Urothelium cell line (cell line): ENCODE data around the gene XG.
"Not testable (repeated sequence)": the region's sequence is repeated elsewhere in the genome, so short reads cannot be mapped to it uniquely, and the experiment has no call there.

ENCODE experiments used
- DNase-seq: peaks from one replicate; pipeline ENCODE4 v3.0.0; 2011; ENCODE audit warnings: low spot score, mixed read lengths
- FAIRE-seq: peaks from 2 replicates; lab custom pipeline; 2011; peaks lifted over from hg19 to GRCh38; lab: Jason Lieb, UNC

Gene XG

DNA sequence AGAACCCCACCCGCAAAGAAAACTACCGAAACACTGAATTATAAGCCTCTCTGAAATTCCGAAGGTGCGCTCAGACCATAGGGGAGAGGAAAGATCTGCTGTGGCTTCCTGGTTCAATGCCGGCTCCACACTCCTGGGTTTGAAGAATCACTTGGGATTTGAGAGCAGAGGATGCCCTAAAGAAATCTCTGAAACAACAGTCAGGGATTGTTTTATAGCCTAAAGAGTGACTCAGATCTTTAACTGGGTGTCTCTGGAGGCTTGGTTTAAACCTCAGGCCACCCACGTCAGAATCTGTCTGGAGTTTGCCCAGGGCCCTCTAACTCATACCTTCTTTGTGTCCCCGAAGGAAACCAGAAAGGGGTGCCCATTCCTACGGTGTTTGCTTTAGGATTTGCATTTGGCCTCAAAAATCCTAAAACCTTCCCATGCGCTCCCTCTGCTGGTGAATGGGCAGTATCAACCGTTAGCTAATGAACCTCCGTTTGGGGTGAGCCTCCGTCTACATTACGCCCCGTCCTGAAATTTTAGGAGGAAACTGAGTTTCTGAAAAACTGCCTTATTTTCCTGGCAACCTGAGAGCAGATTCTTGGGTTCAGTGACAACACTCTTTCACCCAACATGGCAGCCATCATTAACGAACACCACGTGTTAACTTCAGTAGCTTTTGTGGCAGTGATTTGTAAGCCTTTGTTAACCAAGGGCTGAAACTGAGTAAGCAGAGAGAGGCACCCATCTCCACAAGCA lies 60.5 kb downstream of the XG start:
- FAIRE-seq, DNase-seq: not testable (repeated sequence)

DNA sequence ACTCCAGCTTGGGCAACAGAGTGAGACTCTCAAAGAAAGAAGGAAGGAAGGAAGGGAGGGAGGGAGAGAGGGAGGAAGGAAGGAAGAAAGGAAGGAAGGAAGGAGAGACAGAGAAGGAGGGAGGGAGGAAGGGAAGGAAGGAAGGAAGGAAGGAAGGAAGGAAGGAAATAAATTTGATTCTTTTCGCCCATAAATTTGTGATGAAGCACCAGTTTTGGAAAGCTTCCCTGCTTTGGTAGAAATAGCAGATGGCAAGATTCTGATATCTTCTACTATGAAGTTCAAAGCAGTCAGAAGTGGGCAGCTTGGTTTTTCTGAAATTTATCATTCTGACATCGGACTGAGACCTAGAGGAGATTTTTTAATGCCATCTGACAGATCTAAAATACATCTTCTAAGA lies 65.2 kb downstream of the XG start:
- no peak for DNase-seq
- FAIRE-seq, result no peak

DNA sequence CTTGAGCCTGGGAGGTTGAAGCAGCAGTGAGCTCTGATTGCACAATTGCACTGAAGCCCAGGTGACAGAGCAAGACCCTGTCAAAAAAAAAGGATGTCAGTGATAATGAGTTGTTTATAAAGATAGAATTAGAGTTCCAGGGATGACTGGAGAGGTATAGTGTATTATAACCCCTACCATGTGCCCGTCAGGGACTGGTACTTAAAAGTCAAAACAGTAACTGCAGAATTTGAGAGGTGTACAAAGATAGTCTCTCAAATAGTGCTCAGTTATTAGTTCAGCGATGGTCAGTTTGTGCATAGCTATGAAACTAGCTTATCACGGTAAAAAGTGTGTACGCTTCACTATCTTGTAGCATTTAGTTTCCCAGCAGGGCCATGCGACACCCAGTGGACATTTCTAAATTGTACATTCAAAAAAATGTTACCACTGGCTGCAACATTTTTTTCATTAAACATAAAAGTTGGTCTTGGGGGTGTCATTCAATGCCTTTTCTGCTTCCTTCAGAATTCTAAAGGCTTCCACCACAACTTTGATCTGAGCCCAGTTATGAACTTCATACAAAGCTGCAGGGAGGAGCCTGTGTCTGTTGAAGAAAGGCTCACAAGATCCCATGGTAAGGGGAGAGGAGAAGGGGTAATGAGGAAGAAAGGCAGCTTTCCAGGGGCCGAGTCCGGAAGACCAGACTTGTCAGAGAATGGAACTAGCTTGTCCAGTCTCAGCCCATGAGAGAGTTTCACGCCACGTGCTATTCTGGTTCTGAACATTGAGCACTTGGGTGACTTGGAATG lies 67.7 kb downstream of the XG start:
- no peak for DNase-seq
- FAIRE-seq, result no peak

DNA sequence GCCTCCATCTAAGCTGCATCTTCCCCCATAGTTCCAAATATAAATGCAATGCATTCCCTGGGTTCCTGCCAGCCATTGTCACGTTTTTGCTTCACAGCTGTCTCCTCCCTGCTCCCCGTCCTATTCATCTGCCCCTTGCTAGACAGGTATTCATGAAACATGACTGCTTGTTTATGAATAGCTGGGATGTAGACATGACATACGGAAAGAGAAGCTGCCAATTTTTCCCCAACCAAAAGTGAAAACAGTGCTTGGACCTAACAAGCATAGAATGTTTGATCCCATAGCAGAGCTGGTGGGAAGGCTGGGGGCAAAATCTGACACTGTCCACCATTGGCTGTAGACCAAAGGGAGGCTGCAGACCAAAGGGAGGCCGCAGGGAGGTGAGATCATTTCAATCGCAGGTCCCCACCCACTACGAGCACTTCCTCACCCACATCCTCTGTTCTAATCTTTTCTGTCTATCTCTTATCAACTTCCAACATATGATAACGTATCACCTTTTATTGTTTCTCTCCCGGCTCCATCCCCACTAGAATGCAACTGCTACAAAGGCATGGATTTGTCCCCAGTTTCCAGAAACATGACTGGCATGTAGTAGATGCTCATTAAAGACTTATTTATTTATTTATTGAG lies 68.4 kb downstream of the XG start:
- no peak for FAIRE-seq
- DNase-seq, result no peak

DNA sequence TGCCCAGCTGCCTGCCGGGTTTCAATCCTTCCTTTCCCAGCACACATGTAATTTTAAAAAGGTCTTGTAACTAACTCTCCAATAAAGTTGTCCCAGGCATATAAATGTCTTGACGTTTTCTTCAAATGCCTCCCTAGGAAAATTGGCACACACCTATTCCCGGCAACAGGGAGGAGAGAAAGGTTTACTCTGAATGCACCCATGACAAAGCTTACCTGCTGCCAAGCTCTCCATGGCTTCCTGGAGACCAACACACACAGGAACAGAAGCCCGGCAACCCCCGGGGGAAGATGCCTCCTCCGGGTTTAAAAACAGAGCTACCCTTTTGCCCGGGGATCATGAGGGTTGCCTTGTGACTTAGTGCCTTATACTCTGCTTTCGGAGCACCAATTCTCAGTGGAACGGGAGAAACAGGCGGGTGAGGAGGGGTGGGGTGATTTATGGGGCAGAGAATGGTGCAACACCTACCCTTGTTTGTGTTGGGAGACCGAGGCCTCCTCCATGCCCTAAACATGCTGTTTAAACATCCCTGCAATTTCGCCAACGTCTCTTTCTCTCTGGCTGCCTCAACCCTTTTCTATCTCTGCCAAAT lies 72.1 kb downstream of the XG start:
- DNase-seq (no peak), FAIRE-seq (no peak)

DNA sequence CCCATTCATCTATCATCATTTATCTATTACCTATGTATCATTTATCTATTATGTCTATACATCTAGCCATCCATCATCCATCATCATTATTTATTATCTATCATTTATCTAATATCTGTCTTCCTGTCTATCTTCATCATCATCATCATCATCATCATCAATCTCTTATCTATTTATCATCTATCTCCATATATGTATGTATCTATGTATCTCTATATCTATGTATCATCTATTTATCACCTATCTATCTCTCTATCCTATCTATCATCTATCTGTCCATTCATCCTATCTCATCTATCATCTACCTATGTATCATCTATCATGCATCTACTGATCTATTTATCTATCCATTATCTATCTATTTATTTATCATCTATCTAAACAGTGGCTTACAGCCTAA lies 73.0 kb downstream of the XG start:
- FAIRE-seq (no peak), DNase-seq (no peak)

DNA sequence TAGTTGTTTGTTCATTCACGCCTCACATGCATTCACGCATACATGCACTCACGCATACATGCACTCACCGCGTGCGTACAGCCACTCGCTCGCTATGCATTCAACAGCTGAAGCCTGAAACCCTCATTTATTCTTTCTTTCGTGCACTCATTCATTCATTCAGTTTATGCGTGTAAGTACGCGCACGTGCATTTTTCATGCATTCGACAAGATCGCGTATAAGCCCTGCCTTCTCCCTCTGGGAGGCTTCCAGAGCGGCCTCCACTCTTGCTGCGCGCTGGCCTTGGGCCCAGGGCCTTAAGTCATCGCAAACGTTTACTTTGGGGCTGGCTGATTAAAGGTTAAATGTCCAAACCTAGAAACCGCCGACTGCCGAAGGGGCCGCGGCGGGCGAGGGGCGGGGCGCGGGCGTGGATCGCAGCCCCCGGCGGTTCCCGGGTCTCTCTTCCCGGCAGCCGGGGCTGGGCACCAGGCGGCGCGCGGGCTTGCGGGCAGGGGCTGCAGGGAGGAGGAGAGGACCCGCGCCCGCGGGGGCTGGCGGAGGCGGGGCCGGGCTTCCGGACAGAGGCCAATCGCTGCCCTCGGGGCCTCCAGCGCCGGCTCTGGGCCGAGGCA lies 76.6 kb downstream of the XG start, which contains the start of gene GYG2:
Gene GYG2, plus strand, starts transcription at position 587 of the 615 bp plus-strand sequence. CDS start 1,259 bp downstream, outside the sequence.
- DNase-seq, result no peak
- no peak for FAIRE-seq

DNA sequence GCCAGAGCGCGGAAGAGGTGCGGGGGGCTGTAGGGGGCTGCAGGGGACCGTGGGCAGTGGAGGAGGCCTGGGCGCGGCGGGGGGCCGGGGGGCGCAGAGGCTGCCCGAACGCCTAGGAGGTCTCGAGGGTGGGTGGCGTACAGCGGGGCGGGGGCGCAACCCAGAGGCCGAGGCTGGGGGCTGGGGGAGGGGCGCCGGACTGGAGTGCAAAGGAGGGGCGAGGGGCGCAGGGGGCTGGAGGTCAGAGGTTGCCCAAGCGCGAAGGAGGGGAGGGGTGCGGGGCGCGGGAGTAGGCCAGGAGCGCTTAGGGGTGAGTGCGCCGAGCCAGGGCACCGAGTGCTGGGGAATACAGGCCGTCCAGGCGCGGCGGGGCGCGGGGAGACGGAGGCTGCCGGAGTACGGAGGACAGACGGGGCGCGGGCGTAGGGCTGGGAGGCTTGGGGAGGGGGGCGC lies 77.1 kb downstream of the XG start:
- no peak for FAIRE-seq

DNA sequence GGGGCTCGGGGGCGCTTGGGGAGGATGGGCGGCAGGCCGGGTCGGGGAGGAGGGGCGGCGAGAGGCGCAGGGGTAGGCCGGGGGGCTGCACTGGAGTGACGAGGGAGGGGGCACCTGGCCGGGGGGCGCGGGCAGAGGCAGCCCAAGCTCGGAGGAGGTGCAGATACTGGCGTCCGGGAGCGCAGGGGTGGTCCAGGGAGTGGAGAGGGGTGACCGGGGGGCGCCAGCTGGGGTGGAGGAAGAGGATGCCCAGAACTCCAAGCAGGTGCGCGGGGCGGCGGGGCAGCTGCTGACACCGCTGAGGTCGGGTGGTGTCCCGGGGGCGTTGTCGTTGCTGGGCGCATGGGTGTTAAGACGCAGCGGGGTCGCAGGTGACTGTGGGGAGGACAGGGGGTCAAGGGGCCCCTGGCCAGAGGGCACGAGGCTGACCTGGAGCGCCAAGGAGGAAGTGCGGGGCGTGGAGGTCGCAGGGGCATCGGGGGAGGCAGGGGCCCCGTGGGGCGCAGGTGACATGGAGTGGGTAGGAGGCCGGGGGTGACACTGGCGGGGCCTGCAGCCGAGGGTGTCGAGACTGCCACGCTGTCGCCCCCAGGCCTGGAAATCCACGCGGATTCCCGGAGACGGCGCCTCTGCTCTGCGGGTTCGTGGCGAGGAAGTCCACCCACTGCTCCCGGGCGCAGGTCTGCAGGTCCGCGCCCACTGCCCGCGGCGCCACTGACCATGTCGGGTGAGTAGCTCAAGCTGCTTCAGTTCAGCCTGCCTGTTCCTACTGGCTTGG lies 77.8 kb downstream of the XG start:
- DNase-seq (no peak), FAIRE-seq (no peak)

More for the DNA sequence above, 77.1 kb downstream of the XG start:
- no peak for DNase-seq

DNA sequence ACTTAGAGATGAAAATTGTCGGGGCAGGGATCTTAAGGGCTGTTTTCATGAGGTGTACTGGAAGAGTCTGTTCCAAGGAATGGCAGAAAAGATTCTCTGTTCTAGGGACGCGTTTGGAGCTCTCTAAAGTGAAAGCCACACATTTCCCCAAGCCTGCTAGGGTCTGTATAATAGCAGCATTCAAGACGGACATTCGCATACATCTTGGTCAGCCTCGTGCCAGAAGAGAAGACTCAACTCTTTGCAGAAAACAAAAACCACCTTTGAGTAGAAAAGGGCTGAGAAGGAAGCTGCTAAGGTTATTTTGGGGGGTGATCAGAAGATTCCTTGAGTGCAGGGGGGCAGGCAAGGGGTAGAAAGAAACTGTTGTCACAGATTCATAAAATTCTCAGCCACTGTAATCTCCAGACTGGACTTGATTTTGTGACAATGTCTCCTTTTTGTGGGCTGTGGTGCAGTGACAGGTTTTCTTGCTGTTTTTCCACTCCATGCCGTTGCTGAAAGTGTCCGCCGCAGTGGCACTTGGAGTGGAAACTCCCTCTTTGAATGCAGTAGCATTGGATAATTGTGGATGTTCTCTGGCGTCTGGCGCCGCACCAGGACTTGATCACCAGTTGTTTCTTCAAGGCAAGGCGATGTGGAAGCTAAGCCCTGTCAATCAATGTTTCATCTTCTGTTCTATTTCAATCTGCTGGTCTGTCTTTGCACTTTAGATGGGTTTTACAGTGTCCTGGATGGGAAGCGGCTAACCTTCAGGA lies 79.8 kb downstream of the XG start:
- DNase-seq, result no peak

DNA sequence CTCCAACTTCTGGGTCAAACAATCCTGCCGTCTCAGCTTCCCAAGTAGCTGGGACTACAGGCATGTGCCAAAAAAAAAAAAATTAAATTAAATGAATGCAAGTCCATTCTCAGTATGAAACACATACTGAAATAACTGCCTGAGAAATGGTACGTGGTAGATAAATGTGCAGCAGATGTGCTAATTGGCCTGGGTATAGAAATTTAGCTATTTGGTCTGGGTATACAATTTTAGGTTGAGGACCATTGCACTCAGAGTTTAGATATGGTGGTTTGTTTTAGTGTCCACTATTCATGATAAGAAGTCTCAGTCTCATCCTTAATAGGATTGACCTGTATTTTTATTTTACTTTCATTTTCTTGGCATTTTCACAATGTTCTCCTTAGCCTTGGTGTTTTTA lies 86.1 kb downstream of the XG start:
- FAIRE-seq (no peak), DNase-seq (no peak)

More for the DNA sequence above, 79.8 kb downstream of the XG start:
- FAIRE-seq, result no peak

DNA sequence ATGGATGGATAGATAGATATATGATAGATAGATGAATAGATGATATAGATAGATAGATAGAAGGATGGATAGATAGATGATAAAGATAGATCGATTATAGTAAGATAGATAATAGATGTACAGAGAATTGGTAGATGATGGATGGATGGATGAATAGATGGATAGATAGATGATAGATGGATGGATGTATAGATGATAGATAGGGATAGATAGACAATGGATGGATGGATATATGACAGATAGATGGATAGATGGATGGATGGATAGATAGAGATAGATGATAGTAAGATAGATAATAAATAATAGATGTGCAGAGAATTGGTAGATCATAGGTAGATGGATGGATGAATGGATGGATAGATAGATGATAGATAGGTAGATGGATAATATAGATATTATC lies 89.1 kb downstream of the XG start:
- no peak for FAIRE-seq
- DNase-seq, result no peak

DNA sequence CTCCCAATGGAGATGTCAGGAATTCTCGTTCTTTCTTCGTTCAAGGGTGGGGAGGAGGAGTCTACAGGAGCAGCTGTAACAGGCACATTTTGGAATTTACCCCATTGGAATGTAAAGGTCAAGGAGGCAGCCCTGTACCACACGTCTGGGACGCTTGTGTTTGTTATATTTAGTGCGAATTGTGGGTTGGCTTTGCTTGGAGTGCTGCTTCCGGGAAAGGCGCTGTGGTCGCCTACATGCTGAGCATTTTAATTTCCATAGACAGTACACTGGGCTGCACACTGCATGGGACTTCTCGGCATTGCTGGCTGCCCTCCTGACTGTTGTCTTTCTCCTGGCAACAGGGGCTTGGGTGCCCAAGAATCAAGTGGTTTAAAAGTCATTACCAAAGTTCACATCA lies 89.7 kb downstream of the XG start:
- no peak for FAIRE-seq
- no peak for DNase-seq

DNA sequence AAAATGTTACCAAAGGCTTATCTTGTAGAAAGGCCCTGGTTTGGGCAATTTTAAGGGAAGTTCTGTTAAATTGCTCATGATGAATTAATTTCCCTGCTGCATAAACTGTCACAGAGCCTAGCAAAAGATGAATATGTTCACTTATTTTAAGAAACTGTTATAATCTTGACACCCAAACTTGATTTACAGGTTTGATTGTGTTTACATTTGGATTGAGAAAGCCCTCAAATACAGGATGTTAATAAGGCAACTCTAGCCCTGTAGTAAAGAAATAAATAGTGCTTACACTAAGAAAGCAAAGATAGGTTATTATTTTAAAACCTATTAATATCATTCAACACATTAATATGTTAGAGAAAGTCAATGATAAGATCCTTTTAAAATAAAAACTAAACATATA lies 95.2 kb downstream of the XG start:
- no peak for FAIRE-seq
- DNase-seq, result no peak

DNA sequence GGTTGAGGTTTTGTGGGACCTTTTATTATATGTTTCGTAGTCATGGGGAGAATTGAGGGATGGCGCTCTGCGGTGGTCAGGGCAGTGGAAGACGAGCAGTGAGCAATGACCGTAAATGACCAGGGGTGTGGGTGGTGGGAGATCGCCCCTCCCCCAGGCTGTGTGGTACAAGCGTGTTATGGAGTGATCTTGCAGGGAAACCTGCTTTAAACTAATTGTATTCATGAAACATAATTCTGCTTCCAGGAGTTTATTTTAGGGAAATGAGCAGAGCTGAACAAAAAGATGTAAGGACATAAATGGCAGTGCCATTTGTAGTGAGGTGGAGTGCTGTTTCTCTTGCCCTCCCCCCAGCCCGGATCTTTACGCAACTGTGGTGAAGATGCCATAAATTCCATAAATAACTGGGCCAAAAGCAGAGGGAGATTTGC lies 97.0 kb downstream of the XG start:
- DNase-seq, result peak; percentile 34
- FAIRE-seq, result no peak

DNA sequence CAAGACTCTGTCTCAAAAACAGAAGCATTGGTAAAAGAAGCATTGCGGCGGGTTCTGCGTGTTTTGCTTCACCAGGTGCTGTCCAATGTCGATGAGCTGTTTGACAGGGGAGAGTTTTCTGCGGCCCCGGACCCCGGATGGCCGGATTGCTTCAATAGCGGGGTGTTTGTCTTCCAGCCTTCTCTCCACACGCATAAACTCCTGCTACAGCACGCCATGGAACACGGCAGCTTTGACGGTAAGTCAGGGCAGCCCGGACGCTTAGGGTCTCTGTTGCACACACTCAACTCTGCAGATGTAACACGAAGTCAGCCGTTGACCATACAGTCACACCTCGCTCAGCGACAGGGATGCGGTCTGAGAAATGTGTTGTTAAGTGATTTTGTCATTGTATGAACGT lies 103.1 kb downstream of the XG start:
- no peak for FAIRE-seq

DNA sequence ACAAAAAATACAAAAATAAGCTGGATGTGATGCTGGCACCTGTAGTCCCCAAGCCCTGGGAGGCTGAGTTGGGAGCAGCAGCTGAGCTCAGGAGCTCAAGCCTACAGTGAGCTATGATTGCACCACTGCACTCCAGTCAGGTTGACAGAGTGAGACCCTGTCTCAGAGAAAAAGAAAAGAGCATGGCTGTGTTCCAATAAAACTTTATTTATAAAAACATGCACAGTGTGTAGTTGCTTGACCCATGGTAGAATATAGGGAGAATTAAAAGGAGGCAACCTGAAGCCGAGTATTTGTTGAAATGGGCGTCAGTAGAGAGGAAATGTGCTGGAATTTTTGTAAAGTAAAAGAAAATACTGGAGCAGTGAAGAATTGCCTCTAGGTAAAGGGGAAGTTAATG lies 103.9 kb downstream of the XG start:
- DNase-seq (no peak), FAIRE-seq (no peak)

More for the DNA sequence above, 103.1 kb downstream of the XG start:
- DNase-seq, result no peak

DNA sequence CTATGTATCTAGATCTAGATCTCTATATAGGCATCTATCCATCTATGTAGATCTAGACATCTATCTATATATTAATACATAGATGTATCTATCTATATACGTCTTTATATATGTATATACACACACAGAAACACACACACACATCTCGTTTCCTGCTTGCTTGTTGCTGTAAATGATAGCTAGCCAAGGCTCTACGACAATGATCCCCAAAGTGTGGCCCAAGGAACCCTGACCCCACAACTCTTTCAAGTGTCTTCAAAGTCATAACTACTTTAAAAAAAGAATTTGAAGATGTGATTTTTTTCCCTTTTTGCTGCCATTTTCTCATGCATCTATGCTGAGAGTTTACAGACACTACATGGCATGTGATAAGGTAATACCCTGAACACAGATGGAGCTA lies 105.7 kb downstream of the XG start:
- FAIRE-seq, result no peak
- no peak for DNase-seq

DNA sequence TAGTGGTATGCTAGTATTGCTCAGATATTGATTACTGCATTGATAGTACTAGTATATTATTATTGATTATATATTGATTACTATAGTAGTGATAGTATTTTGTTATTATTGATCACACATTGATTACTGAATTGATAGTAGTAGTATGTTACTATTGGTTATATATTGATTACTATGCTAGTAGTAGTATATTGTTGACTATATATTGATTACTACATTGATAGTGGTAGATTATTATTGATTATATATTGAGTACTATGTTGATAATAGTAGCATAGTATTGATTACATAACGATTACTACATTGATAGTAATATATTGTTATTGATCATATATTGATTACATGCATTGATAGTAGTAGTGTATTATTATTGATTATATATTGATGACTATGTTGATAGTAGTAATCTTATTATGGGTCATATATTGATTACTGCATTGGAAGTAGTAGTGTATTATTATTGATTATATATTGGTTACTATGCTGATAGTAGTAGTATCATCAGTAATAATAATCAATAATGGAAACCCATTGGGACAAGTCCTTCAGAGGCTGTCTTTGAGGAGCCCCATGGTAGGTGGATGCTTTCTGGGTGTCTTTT lies 107.5 kb downstream of the XG start:
- no peak for DNase-seq
- FAIRE-seq, result no peak
